NCI-H1105 (cell line): ENCODE results near the gene SUMO3.

Source experiments
- DNase-seq: peaks from one replicate; lab custom pipeline; 2025; lab: John Stamatoyannopoulos, UW

The SUMO3 gene

GRCh38 chr21:44817914-44818639 lies at the start of gene SUMO3:
SUMO3 (minus strand) TSS chr21:44818062; CDS start chr21:44817968, 94 bp downstream.
- DNase-seq: peak; percentile 75

GRCh38 chr21:44867464-44867863 lies 49.6 kb upstream of the SUMO3 start:
- no peak for DNase-seq

- no peak for DNase-seq
Measured at GRCh38 chr21:44866780-44867179, 48.9 kb upstream of the SUMO3 start.

- no peak for DNase-seq
Measured at GRCh38 chr21:44865561-44866280, 47.9 kb upstream of the SUMO3 start.

DNA sequence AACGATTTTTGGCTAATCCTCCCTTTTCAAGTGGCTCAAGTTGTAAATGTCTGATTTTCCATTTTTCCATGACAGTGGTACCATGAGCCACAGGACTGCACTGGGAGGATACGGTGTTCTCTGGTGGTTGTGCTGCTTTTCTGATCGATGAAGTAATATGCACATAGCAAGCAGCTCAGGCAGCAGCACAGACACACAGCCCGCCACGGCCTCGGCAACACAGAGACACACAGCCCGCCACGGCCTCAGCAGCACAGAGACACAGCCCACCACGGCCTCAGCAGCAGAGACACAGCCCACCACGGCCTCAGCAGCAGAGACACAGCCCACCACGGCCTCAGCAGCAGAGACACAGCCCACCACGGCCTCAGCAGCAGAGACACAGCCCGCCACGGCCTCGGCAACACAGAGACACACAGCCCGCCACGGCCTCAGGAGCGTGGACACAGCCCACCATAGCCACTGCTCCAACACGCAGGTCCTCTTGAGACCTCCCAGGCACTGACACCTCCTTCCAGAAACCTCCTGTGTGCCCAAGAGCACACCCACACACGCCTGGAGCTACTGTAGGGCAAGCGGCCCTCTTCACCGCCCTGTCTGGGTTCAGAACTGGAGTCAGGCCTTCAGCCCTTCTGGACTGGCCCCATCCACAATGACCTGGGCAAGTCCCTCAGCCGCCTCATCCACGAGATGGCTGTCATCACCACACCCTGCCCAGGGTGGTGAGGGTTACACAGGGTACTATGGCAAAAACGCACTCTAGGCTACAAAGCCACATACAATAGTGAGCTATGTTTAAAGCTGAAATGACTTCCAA lies 45.2 kb upstream of the SUMO3 start:
- DNase-seq: no peak

DNA sequence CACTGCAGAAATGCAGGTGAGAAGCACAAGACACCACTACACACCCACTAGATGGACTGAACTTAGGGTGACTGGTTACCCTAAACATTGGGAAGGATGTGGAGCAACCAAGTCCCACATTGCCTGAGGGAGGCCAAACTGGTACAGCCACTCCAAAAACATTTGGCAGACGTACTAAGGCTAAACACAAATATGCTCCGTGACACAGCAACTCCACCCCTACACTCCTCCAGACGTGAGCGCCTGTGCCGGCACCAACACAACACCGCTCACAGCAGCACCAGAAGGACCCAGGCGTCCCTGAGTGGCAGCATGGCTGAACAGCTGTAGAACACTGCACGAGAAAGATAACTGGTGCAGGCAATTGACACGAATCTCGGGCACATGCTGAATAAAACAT lies 40.9 kb upstream of the SUMO3 start:
- no peak for DNase-seq

GRCh38 chr21:44858291-44858690 lies 40.4 kb upstream of the SUMO3 start:
- no peak for DNase-seq

- no peak for DNase-seq
Measured at GRCh38 chr21:44857127-44857892, 39.4 kb upstream of the SUMO3 start.

GRCh38 chr21:44856131-44856530 lies 38.3 kb upstream of the SUMO3 start:
- no peak for DNase-seq

DNA sequence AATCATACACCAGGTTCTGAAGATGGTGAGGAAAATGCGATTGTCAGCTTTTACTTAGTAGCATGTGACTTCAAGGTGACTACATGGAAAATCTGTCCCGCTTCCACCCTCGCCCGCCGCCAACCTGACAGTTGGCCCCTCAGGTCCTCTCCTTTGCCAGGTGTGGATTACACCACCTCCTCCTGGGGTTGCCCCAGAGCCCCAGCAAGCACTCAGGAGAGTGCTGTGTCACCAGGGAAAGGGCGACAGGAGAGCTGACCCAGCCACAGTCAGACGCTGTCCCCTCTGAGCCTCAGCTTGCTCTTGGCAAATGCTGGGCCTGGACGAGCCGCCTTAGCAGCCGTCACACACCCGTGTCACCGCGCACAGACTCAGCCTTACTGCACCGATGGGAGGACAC lies 37.7 kb upstream of the SUMO3 start:
- DNase-seq: no peak

- DNase-seq: no peak
Measured at GRCh38 chr21:44854664-44855446, 37.0 kb upstream of the SUMO3 start.

- no peak for DNase-seq
Measured at GRCh38 chr21:44854391-44854663, 36.5 kb upstream of the SUMO3 start.

DNA sequence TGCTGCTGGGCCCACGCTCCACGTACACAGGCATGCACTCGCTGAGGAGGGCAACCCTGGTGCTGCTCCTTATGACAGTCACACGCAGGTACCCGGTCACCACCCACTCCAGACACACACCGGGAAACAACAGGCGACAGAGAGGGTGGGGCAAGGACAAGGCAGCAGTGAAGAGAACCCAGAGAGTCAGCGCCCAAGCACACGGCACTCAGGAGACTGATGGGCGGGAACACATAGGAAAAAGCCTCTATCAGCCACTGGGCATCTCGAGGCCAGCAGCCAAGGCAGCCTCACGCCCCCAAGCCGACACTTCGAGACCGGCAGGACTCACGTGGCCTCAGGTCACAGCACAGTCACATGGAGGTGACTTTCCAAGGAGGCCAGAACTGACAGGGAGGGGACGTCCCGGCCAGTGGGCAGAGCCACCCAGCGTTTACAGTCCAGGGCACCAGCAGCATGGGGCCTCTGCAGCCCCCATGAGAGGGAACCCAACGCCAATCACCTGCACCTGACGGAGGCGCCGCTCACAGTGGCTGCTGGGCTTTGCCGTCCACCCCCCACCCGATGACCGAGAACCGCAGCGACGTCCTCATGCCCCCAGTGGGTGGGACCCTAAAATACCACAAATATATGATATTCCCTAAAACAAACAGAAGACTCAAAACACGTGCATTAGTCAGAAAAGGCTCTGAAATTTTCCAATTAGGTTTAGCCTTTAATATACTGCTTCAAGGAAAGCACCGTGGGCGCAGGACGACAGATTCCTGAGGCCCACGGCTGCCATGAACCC lies 35.9 kb upstream of the SUMO3 start:
- DNase-seq: no peak

DNA sequence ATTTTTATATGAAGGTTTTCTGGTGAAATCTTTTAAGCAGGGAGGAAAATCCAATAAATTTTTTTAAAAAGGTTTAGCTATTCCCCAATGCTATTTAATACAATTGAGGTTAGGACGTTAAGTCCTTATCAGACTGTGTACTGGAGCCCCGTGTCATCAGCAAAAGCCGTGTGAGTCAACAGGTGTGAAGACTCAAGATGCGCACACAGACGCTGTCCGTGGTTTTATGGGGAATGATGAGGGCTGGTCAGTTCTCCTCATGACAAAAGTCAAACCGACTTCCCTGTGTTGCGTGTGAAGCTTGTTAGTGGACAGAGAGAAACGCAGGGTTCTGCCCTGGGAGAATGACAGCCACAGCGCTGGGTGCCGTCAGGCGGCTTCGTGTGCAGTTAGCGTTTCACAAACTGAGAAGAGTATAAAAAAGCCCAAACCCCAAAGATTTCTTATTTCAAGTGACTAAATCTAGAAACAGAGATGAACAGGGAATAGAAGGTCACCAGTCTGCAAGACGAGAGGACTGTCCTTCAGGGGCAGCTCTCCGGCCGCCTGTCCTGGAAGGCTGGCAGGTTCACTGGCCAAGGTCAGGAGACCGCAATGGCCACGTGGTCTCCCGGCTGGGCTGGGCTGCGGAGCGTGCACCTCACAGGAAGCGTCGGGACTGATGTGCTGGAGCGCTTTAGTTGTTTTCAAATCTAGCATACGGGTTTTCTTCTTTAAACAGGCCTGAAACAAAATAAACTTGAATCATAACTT lies 33.2 kb upstream of the SUMO3 start:
- no peak for DNase-seq

DNA sequence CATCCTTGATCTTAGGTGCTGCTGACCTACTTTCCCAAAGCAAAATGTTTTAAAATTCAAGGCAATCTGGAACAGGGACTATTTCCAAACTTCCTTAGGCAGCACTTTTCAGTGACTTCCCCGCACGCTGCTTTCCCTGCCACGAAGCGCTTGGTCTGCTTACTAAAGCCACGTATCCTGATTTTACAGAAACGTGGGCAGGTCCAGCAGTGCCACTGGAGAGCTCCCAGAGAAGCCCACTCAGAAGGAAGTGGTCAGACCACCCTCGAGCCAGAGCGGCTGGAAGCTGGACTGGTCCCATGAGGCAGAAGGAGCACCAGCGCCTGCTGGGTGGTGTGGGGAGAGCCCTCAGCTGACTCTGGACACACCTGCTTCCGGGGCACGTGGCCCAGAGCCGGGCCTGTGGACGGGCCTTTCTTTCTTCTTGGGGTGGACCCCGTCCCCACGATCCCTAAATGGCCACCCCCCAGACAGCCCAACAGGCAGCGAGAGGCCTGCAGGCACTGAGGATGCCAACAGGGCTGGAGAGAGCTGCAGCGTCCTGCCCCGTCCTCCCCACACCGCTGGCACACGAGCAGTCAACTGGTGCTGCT lies 32.4 kb upstream of the SUMO3 start:
- DNase-seq: no peak

DNA sequence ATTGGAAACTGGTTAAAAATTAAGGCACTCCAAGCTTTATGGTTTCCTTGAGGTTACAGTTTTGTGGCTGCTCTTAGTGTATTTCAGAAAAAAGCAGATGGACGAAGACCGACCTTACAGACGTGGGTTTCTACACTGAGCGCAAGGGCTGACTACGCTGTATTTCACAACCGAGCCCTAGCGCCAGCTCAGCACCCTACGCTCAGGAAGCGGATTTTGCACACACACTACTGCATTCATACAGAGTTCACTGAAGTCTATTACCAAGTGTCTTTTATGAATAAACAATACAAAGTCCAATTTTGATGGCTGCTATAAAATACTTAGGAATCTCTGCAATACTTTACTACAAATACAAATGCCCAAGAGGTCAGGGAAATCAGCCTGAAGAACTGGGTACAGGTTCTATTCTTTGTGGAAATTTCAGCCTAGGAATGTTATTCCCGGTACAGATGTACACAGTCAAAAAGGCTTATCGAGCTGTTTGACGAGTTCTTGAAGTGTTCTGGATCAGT lies 31.8 kb upstream of the SUMO3 start:
- DNase-seq: no peak

DNA sequence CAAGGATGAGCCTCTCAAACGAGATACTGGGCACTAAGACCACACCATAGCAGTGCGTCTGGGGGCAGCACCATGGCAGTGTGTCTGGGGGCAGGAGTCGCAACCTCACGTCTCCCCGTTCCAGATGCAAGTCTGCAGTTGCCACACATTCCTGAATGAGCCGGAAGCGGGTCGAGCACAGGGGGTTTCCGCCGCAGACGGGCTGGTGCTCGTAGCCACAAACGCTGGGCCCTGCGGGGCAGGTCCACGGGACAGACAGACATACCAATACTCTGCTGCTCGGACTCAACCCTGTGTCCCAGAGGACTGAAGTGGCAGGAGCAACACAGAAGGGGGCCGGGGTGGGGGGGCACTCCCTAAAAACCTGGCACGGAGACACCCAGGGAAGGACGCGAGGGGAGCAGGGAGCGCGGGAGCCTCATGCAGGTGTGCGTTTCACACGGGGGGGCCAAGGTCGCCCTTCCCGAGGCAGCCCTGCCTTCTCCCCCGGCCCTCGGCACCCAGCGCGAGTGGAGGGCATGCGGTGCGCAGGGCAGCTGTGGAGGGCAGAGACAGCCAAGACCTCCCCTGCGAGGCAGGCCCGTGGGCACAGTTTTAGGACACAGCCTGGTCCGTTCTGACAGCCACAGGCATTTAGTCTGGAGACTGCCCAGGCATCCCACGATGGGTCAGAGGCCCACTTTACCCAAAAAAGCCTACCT lies 31.1 kb upstream of the SUMO3 start:
- DNase-seq: no peak

DNA sequence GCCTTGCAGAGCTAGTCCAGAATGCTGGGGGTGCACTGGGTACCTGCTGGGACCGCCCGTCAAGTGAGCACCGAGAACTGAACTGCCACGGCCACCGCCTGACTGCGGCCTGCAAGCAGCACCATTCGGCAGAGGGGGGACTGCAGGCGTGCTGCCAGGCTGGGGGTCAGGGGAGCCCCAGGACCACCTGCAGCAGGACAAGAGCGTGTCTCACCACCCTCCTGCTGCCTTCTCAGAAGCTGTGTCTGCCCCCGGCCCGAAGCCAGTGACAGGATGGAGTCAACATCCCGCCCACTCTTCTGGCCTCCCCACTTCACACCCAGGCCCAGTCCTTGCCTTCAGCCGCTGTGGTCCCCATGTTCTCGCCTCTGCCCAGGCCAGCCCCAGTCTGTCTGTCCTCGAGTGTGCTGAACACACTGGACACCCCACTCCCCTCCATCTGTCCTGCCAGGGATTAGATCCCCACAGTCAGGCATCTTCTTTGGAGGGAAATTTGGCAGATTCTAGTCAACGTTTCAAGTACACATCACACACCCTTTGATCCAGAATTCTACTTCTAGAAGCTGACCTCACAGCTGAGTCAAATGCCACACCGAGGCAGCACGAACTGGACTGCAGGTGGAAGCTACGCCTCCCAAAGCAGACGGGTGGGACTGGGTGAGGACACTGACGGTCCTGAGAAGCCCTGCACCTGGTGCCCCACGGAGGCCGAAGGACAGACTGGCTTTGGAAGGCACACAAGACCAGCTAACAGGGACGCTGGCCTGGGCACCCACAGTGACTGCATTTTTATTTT lies 29.6 kb upstream of the SUMO3 start:
- DNase-seq: no peak
